Hepatocyte (in vitro differentiated cells): Measurements from ENCODE around the gene ADGRG6. TPM values are rescaled to one million over a fixed set of nuclear protein-coding genes. Genes with fewer than 3 reads are reported as not detected.

ENCODE experiments used
- DNase-seq: peaks from one replicate; pipeline ENCODE4 v3.0.0-alpha.2; 2016; ENCODE audit warnings: low spot score
- H2AFZ ChIP-seq: fragments of 200-600 bp; sonication (generic); 2 replicates; pipeline ENCODE4 v1.6.0; 2016; ENCODE audit warnings: antibody characterized with exemption, mild to moderate bottlenecking
- H3K27ac ChIP-seq: fragments of 200-600 bp; sonication (generic); 2 replicates; pipeline ENCODE4 v1.5.1; 2016; ENCODE audit warnings: mild to moderate bottlenecking
- H3K27me3 ChIP-seq: fragments of 200-600 bp; sonication (generic); 2 replicates; pipeline ENCODE4 v1.6.1; 2016
- H3K36me3 ChIP-seq: fragments of 200-600 bp; sonication (generic); replicated peaks from 2 replicates; pipeline ENCODE4 v1.5.1; 2016; ENCODE audit warnings: low read depth; ENCODE audit not compliant: insufficient read depth
- H3K4me1 ChIP-seq: fragments of 200-600 bp; sonication (generic); 2 replicates; pipeline ENCODE4 v1.5.1; 2016; ENCODE audit warnings: mild to moderate bottlenecking, moderate library complexity; ENCODE audit not compliant: insufficient read depth
- H3K4me2 ChIP-seq: fragments of 200-600 bp; sonication (generic); 2 replicates; pipeline ENCODE4 v1.6.0; 2016
- H3K4me3 ChIP-seq: fragments of 200-600 bp; sonication (generic); 2 replicates; pipeline ENCODE4 v1.5.1; 2016; ENCODE audit warnings: mild to moderate bottlenecking
- H3K79me2 ChIP-seq: fragments of 200-600 bp; sonication (generic); 2 replicates; pipeline ENCODE4 v1.6.0; 2017; ENCODE audit warnings: mild to moderate bottlenecking
- H3K9me2 ChIP-seq: fragments of 200-600 bp; sonication (generic); replicated peaks from 2 replicates; pipeline ENCODE4 v1.6.0; 2017; ENCODE audit warnings: mild to moderate bottlenecking; ENCODE audit not compliant: insufficient read depth
- H3K9me3 ChIP-seq: fragments of 200-600 bp; sonication (generic); 2 replicates; pipeline ENCODE4 v1.5.1; 2016; ENCODE audit warnings: low read depth, mild to moderate bottlenecking
- H4K20me1 ChIP-seq: fragments of 200-600 bp; sonication (generic); 2 replicates; pipeline ENCODE4 v1.6.0; 2016; ENCODE audit warnings: mild to moderate bottlenecking; ENCODE audit not compliant: insufficient read depth, poor library complexity, severe bottlenecking
- EZH2 ChIP-seq: fragments of 200-600 bp; sonication (generic); IDR thresholded peaks from 2 replicates; pipeline ENCODE4 v1.6.1; 2016; ENCODE audit warnings: antibody characterized with exemption, mild to moderate bottlenecking, borderline replicate concordance
- EZH2phosphoT487 ChIP-seq: fragments of 200-600 bp; sonication (generic); IDR thresholded peaks from one replicate; pipeline ENCODE4 v1.6.1; 2018; ENCODE audit warnings: antibody characterized with exemption, mild to moderate bottlenecking, low read depth, moderate library complexity; ENCODE audit not compliant: unreplicated experiment, severe bottlenecking
- WGBS: methylation state at CpG from one replicate; pipeline ENCODE4 v1.1.6; 2016; ENCODE audit warnings: low lambda C conversion rate; ENCODE audit errors: missing lambda C conversion rate; 5-methylcytosine and 5-hydroxymethylcytosine counted together
- polyA plus RNA-seq: library from polyadenylated mRNA; unstranded; fragments of >200 nt; fragmentation: Nextera tagmentation; extraction: Ambion mirVana; gene quantifications from 2 replicates; pipeline ENCODE4 v1.2.1, GENCODE V29; 2016
- total RNA-seq: library from RNA; depleted of rRNA; stranded (reverse); fragments of >200 nt; gene quantifications from 2 replicates; pipeline ENCODE4 v1.2.3, GENCODE V29; 2014
- TF ChIP-seq, protein P1 (sequence below): fragments of 200-600 bp; sonication (generic); IDR thresholded peaks from 2 replicates; pipeline ENCODE4 v1.5.1; 2016; ENCODE audit warnings: antibody characterized with exemption, mild to moderate bottlenecking; ENCODE audit not compliant: poor library complexity

ADGRG6 gene
- total and polyA plus RNA-seq, 2 experiments from 2014 or later = 13.9 to 92.0 TPM

DNA sequence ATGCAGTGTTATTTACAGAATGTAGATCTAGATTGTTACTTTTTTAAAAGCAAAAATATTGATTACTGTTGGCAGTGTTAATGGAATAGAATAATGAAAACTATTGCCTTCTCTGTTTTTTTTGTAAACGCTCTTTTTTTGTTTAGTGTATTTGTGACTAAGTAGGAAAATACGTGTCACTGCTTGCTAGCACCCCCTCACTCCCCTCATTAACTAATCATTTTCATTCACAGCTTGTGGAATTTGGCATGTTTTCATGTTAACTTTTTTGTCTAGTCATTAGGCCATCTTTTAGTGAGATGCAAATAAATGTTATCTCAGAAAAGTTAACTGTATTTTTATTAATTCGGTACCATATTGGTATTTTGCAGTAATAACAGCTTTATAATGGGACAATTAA, 29.8 kb downstream of the ADGRG6 start:
- Histone ChIP-seq H4K20me1 (no peaks in the 10 kb centered on the region), H3K79me2 (peaks cover 33% of the 10 kb centered on the region), H3K36me3 (no peaks in the 10 kb centered on the region), H3K4me3 (no peak overlapping the region), H3K4me1 (peaks cover 10% of the 10 kb centered on the region), H3K27ac (no peak overlapping the region), H3K9me2 (no peaks in the 10 kb centered on the region), H3K27me3 (no peaks in the 10 kb centered on the region), H3K9me3 (no peaks in the 10 kb centered on the region), H3K4me2 (no peak overlapping the region), H2AFZ (no peak overlapping the region)
- no peak for TF ChIP-seq EZH2phosphoT487
- TF ChIP-seq EZH2 = no peak
- TF ChIP-seq, protein P1, sequence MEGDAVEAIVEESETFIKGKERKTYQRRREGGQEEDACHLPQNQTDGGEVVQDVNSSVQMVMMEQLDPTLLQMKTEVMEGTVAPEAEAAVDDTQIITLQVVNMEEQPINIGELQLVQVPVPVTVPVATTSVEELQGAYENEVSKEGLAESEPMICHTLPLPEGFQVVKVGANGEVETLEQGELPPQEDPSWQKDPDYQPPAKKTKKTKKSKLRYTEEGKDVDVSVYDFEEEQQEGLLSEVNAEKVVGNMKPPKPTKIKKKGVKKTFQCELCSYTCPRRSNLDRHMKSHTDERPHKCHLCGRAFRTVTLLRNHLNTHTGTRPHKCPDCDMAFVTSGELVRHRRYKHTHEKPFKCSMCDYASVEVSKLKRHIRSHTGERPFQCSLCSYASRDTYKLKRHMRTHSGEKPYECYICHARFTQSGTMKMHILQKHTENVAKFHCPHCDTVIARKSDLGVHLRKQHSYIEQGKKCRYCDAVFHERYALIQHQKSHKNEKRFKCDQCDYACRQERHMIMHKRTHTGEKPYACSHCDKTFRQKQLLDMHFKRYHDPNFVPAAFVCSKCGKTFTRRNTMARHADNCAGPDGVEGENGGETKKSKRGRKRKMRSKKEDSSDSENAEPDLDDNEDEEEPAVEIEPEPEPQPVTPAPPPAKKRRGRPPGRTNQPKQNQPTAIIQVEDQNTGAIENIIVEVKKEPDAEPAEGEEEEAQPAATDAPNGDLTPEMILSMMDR = no peak
- 86% methylated on average over 3 of the region's 3 CpGs for WGBS
- DNase-seq = no peak

DNA sequence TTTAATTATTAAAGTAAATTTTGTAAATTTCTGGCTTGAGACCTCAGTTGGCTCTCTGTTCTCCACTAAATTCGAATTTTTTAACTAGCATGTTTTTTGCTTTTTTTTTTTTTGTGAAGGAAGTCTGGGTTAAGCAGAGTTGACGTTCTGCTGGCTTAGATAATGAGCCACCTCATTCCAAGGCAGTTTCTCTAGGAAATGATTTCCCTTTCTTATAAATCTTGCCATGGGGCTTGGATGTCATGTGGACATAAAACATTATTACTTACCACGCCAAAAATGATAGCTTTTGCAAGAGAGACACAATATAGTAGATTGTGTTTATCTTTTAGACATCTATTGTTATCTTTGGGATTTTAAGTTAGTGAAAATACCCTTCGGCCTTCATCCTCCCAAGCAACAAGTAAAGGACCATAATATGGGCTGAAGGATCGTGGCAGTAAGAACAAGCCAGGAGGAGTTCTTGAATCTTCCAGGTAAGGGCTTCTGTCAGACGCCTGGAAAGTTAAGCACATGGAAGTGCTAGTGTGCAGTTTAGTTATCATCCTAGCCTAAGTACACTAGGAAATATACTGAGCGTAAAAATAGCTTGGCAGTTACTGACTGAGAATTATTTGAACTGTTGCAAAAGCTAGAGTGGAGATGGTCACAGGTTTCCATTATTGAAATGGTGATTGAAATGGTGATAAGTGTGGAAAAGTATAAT, 30.7 kb downstream of the ADGRG6 start:
- 71% methylated on average over 7 of the region's 7 CpGs for WGBS
- H4K20me1 ChIP-seq = no peaks in the 10 kb centered on the region
- no peak overlapping the region for H3K4me3 ChIP-seq
- H3K9me3 ChIP-seq = no peaks in the 10 kb centered on the region
- peaks cover 28% of the 10 kb centered on the region for H3K79me2 ChIP-seq
- no peak for DNase-seq
- H3K27me3 ChIP-seq = no peaks in the 10 kb centered on the region
- no peaks in the 10 kb centered on the region for H3K9me2 ChIP-seq
- no peak overlapping the region for H3K27ac ChIP-seq
- TF ChIP-seq EZH2 = no peak
- no peak overlapping the region for H3K4me2 ChIP-seq
- H3K36me3 ChIP-seq = no peaks in the 10 kb centered on the region
- H2AFZ ChIP-seq = no peak overlapping the region
- H3K4me1 ChIP-seq = peaks cover 10% of the 10 kb centered on the region

DNA sequence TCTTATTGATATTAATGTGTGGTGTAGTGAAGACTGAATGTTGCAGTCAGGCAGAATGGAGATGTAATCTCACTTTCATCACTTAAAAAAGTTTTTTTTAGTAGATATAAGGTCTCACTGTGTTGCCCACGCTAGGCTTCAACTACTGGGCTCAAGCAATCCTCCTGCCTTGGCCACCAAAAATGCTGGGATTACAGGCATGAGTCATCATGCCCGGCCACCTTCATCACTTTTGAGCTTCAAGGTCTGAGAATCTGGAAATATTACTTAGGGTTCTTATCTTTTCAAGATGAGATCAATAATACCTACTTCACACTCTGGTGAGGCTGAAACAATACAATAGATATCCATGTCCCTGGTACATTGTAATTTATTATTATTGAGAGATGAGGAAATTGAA, 31.6 kb downstream of the ADGRG6 start:
- peaks cover 10% of the 10 kb centered on the region for H3K4me1 ChIP-seq
- no peak overlapping the region for H3K4me2 ChIP-seq
- no peak overlapping the region for H3K27ac ChIP-seq
- H2AFZ ChIP-seq = no peak overlapping the region
- DNase-seq = no peak
- H4K20me1 ChIP-seq = no peaks in the 10 kb centered on the region
- H3K36me3 ChIP-seq = no peaks in the 10 kb centered on the region
- WGBS = 82% methylated on average over 2 of the region's 2 CpGs
- H3K79me2 ChIP-seq = peaks cover 22% of the 10 kb centered on the region
- no peak for TF ChIP-seq EZH2phosphoT487
- TF ChIP-seq, protein P1 = no peak
- no peak for TF ChIP-seq EZH2
- no peak overlapping the region for H3K4me3 ChIP-seq
- H3K9me3 ChIP-seq = no peaks in the 10 kb centered on the region
- no peaks in the 10 kb centered on the region for H3K27me3 ChIP-seq
- H3K9me2 ChIP-seq = no peaks in the 10 kb centered on the region

DNA sequence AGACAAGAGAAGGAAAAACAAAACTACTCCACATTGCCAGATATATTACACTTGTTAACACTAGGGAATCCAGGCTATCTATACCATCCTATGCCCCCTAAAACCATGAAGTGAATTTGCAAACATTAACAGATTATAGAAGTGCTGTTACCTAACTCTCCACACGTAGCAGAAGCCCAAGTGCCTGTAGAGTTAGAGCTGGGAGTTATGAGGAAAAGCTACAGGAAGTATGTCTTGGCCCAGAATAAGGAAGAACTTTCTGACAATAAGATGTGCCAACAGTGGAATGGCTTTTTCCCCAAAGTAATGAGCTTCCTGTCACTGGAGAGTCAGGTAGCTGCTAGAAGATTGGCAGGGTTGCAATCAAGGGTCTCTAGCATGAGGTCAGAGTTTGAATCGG, 32.5 kb downstream of the ADGRG6 start:
- Histone ChIP-seq H3K27ac (no peak overlapping the region), H3K36me3 (no peaks in the 10 kb centered on the region), H3K27me3 (no peaks in the 10 kb centered on the region), H4K20me1 (no peaks in the 10 kb centered on the region), H3K9me3 (no peaks in the 10 kb centered on the region), H3K9me2 (no peaks in the 10 kb centered on the region), H3K4me3 (no peak overlapping the region), H3K79me2 (peaks cover 20% of the 10 kb centered on the region), H3K4me1 (peaks cover 10% of the 10 kb centered on the region), H2AFZ (no peak overlapping the region), H3K4me2 (no peak overlapping the region)
- no peak for DNase-seq
- TF ChIP-seq EZH2phosphoT487 (no peak), EZH2 (no peak)
- TF ChIP-seq, protein P1 = no peak
- 83% methylated on average over 2 of the region's 2 CpGs for WGBS
